ENCODE measurements around the gene AK9. TPM values are rescaled to one million over a fixed set of nuclear protein-coding genes. Genes with fewer than 3 reads are reported as not detected.

The AK9 gene
- polyA plus RNA-seq, 1 of the 3 experiments (the other 2 are of a cell fraction): 0.76 TPM

DNA sequence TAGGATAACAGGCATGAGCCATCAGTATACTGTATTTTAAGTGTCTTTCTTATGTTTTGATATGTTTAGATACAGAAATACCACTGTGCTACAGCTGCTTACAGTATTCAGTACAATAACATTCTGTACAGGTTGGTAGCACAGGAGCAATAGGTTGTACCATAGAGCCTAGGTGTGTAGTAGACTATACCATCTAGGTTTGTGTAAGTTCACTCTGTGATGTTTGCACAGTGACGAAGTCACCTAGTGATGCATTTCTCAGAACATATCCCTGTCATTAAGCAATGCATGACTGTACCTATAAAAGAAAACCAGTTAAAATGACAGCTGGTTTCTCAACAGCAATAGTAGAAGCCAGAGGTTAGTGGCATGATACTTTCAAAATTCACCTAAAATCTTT is 204.9 kb downstream of the AK9 start:
- POLR2A ChIA-PET: no interaction called here

DNA sequence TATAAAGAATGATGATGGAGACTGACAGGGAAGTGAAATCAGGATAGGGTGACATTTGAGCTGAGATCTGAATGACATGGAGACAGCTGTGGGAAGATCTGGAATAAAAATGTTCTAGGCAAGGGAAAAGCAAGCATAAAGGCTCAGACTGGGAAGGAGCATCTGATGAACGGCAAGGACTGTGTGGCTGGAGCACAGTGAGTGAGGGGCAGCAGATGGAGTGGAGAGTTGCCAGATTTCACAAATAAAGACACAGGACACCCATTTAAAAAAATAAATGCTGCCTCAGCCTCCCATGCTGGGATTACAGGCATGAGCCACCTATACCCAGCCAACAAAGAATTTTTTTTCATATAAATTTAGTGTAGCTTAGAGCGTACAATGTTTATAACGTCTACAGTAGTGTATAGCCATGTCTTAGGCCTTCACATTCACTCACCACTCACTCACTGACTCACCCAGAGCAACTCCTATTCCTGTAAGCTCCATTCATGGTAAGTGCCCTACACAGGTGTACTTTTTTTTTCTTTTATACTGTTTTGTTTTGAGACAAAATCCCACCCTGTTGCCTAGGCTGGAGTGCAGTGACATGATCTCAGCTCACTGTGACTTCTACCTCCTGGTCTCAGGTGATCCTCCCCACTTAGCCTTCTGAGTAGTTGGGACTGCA is 205.6 kb downstream of the AK9 start:
- Histone ChIP-seq H3K27me3 (ENCODE audit: insufficient read depth) (no peaks in the 10 kb centered on the region), H3K36me3 (replicated peaks in 1 of 2; ENCODE audit: control insufficient read depth in 1 of 2, insufficient read depth in 2 of 2, low read length in 1 of 2) (peaks cover 13 to 14% of the 10 kb centered on the region in 2 experiments), H3K27ac (ENCODE audit: low read depth in 2 of 2, low read length in 1 of 2) (no peak overlapping the region), H3K4me2 (no peak overlapping the region), H3K9me2 (no peaks in the 10 kb centered on the region), H4K20me1 (ENCODE audit: insufficient read depth) (no peaks in the 10 kb centered on the region), H3K79me2 (ENCODE audit: insufficient read depth) (peaks cover 22% of the 10 kb centered on the region), H3K9ac (no peak overlapping the region), H3F3A (replicated peaks; ENCODE audit: insufficient read depth) (peaks cover 4% of the 10 kb centered on the region), H3K4me1 (ENCODE audit: control insufficient read depth in 1 of 2, insufficient read depth in 2 of 2, low read depth in 1 of 2, low read length in 1 of 2) (peaks cover 8 to 12% of the 10 kb centered on the region in 2 experiments; a peak in 3 of 4 replicates), H3K9me3 (no peaks in the 10 kb centered on the region), H2AFZ (ENCODE audit: low read depth) (no peak overlapping the region), H3K4me3 (ENCODE audit: low read depth in 2 of 2, low read length in 1 of 2) (no peak overlapping the region)
- CTCF ChIA-PET: no interaction called here
- POLR2A ChIA-PET: no interaction called here
- no peak for DNase-seq
- 86% methylated on average over 3 of the region's 3 CpGs for WGBS (ENCODE audit: low lambda C conversion rate)
- TF ChIP-seq, protein P1, sequence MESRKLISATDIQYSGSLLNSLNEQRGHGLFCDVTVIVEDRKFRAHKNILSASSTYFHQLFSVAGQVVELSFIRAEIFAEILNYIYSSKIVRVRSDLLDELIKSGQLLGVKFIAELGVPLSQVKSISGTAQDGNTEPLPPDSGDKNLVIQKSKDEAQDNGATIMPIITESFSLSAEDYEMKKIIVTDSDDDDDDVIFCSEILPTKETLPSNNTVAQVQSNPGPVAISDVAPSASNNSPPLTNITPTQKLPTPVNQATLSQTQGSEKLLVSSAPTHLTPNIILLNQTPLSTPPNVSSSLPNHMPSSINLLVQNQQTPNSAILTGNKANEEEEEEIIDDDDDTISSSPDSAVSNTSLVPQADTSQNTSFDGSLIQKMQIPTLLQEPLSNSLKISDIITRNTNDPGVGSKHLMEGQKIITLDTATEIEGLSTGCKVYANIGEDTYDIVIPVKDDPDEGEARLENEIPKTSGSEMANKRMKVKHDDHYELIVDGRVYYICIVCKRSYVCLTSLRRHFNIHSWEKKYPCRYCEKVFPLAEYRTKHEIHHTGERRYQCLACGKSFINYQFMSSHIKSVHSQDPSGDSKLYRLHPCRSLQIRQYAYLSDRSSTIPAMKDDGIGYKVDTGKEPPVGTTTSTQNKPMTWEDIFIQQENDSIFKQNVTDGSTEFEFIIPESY (IDR thresholded peaks at IDR 0.05; ENCODE audit: borderline replicate concordance, low read depth): no peak
- TF ChIP-seq, protein P2, sequence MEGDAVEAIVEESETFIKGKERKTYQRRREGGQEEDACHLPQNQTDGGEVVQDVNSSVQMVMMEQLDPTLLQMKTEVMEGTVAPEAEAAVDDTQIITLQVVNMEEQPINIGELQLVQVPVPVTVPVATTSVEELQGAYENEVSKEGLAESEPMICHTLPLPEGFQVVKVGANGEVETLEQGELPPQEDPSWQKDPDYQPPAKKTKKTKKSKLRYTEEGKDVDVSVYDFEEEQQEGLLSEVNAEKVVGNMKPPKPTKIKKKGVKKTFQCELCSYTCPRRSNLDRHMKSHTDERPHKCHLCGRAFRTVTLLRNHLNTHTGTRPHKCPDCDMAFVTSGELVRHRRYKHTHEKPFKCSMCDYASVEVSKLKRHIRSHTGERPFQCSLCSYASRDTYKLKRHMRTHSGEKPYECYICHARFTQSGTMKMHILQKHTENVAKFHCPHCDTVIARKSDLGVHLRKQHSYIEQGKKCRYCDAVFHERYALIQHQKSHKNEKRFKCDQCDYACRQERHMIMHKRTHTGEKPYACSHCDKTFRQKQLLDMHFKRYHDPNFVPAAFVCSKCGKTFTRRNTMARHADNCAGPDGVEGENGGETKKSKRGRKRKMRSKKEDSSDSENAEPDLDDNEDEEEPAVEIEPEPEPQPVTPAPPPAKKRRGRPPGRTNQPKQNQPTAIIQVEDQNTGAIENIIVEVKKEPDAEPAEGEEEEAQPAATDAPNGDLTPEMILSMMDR (IDR thresholded peaks at IDR 0.05): no peak
- no peak for TF ChIP-seq ELF1 (IDR thresholded peaks at IDR 0.05)
- TF ChIP-seq EZH2phosphoT487 (IDR thresholded peaks at IDR 0.05; ENCODE audit: borderline replicate concordance, low read depth): no peak
- TF ChIP-seq EP300 (IDR thresholded peaks at IDR 0.05; ENCODE audit: borderline replicate concordance in 1 of 2, low read depth in 1 of 2, low read length in 1 of 2): no peak
- no peak for TF ChIP-seq GATA2 (CRISPR knock-in tag; IDR thresholded peaks at IDR 0.05)
- TF ChIP-seq RFX5 (IDR thresholded peaks at IDR 0.05; ENCODE audit: low read length): no peak
- TF ChIP-seq, protein P3, sequence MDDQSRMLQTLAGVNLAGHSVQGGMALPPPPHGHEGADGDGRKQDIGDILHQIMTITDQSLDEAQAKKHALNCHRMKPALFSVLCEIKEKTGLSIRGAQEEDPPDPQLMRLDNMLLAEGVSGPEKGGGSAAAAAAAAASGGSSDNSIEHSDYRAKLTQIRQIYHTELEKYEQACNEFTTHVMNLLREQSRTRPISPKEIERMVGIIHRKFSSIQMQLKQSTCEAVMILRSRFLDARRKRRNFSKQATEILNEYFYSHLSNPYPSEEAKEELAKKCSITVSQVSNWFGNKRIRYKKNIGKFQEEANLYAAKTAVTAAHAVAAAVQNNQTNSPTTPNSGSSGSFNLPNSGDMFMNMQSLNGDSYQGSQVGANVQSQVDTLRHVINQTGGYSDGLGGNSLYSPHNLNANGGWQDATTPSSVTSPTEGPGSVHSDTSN (IDR thresholded peaks at IDR 0.05): no peak
- TF ChIP-seq RCOR1 (IDR thresholded peaks at IDR 0.05; ENCODE audit: low read length): no peak
- no peak for TF ChIP-seq TEAD4 (IDR thresholded peaks at IDR 0.05; ENCODE audit: borderline replicate concordance, insufficient read depth)
- TF ChIP-seq, protein P4, sequence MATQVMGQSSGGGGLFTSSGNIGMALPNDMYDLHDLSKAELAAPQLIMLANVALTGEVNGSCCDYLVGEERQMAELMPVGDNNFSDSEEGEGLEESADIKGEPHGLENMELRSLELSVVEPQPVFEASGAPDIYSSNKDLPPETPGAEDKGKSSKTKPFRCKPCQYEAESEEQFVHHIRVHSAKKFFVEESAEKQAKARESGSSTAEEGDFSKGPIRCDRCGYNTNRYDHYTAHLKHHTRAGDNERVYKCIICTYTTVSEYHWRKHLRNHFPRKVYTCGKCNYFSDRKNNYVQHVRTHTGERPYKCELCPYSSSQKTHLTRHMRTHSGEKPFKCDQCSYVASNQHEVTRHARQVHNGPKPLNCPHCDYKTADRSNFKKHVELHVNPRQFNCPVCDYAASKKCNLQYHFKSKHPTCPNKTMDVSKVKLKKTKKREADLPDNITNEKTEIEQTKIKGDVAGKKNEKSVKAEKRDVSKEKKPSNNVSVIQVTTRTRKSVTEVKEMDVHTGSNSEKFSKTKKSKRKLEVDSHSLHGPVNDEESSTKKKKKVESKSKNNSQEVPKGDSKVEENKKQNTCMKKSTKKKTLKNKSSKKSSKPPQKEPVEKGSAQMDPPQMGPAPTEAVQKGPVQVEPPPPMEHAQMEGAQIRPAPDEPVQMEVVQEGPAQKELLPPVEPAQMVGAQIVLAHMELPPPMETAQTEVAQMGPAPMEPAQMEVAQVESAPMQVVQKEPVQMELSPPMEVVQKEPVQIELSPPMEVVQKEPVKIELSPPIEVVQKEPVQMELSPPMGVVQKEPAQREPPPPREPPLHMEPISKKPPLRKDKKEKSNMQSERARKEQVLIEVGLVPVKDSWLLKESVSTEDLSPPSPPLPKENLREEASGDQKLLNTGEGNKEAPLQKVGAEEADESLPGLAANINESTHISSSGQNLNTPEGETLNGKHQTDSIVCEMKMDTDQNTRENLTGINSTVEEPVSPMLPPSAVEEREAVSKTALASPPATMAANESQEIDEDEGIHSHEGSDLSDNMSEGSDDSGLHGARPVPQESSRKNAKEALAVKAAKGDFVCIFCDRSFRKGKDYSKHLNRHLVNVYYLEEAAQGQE (IDR thresholded peaks at IDR 0.05; ENCODE audit: low read depth, low read length): no peak
- no peak for TF ChIP-seq NRF1 (IDR thresholded peaks at IDR 0.05; ENCODE audit: low read depth, low read length)
- TF ChIP-seq SMC3 (IDR thresholded peaks at IDR 0.05; ENCODE audit: low read depth, low read length): no peak
- no peak for TF ChIP-seq GABPA (IDR thresholded peaks at IDR 0.05; ENCODE audit: low read depth)

More for the DNA sequence above, 204.9 kb downstream of the AK9 start:
- 63% methylated on average over 1 of the region's 1 CpG for WGBS (ENCODE audit: low lambda C conversion rate)
- no peak overlapping the region for H3K4me2 ChIP-seq
- peaks cover 6 to 9% of the 10 kb centered on the region in 2 experiments for H3K36me3 ChIP-seq (replicated peaks in 1 of 2; ENCODE audit: control insufficient read depth in 1 of 2, insufficient read depth in 2 of 2, low read length in 1 of 2)
- no peak overlapping the region for H2AFZ ChIP-seq (ENCODE audit: low read depth)
- no peak overlapping the region for H3K27ac ChIP-seq (ENCODE audit: low read depth in 2 of 2, low read length in 1 of 2)
- CTCF ChIA-PET: no interaction called here
- H3K9me2 ChIP-seq: no peaks in the 10 kb centered on the region
- H4K20me1 ChIP-seq (ENCODE audit: insufficient read depth): no peaks in the 10 kb centered on the region
- TF ChIP-seq JUND (IDR thresholded peaks at IDR 0.05) (no peak), TAF1 (IDR thresholded peaks at IDR 0.05; ENCODE audit: borderline replicate concordance, low read depth, low read length) (no peak), GATA2 (CRISPR knock-in tag; IDR thresholded peaks at IDR 0.05) (no peak), YY1 (IDR thresholded peaks at IDR 0.05; ENCODE audit: low read depth) (no peak), EZH2phosphoT487 (IDR thresholded peaks at IDR 0.05; ENCODE audit: borderline replicate concordance, low read depth) (no peak), MXI1 (IDR thresholded peaks at IDR 0.05; ENCODE audit: low read depth, low read length) (no peak), GABPA (IDR thresholded peaks at IDR 0.05; ENCODE audit: low read depth) (no peak), RFX5 (IDR thresholded peaks at IDR 0.05; ENCODE audit: low read length) (no peak), FOXM1 (IDR thresholded peaks at IDR 0.05; ENCODE audit: low read depth) (no peak)
- H3K9me3 ChIP-seq: no peaks in the 10 kb centered on the region
- H3K79me2 ChIP-seq (ENCODE audit: insufficient read depth): peaks cover 16% of the 10 kb centered on the region
- H3K4me3 ChIP-seq (ENCODE audit: low read depth in 2 of 2, low read length in 1 of 2): no peak overlapping the region
- H3K4me1 ChIP-seq (ENCODE audit: control insufficient read depth in 1 of 2, insufficient read depth in 2 of 2, low read depth in 1 of 2, low read length in 1 of 2): peaks cover 4 to 11% of the 10 kb centered on the region in 2 experiments; a peak in 3 of 4 replicates
- H3K9ac ChIP-seq: no peak overlapping the region
- peaks cover 4% of the 10 kb centered on the region for H3F3A ChIP-seq (replicated peaks; ENCODE audit: insufficient read depth)
- DNase-seq: no peak
- no peaks in the 10 kb centered on the region for H3K27me3 ChIP-seq (ENCODE audit: insufficient read depth)
